Type B pancreatic cell (in vitro differentiated cells): ENCODE measurements around the gene GREM1. TPM values are rescaled to one million over a fixed set of nuclear protein-coding genes. Genes with fewer than 3 reads are reported as not detected.

Experiments used
- DNase-seq: peaks from one replicate; pipeline ENCODE4 v3.0.0; 2021; ENCODE audit warnings: mixed read lengths; ENCODE audit not compliant: unreplicated experiment; ENCODE audit errors: extremely low spot score
- H3K27ac Mint-ChIP-seq: 2 replicates; pipeline ENCODE4 v1.8.0; 2021; ENCODE audit warnings: mild to moderate bottlenecking, mixed read lengths
- H3K27me3 Mint-ChIP-seq: 2 replicates; pipeline ENCODE4 v1.8.0; 2021; ENCODE audit warnings: mixed read lengths
- H3K36me3 Mint-ChIP-seq: 2 replicates; pipeline ENCODE4 v1.8.0; 2021; ENCODE audit warnings: mixed read lengths
- H3K4me1 Mint-ChIP-seq: one replicate; pipeline ENCODE4 v1.8.0; 2021; ENCODE audit warnings: mixed read lengths; ENCODE audit not compliant: unreplicated experiment
- H3K4me3 Mint-ChIP-seq: 2 replicates; pipeline ENCODE4 v1.8.0; 2021; ENCODE audit warnings: mild to moderate bottlenecking, mixed read lengths
- H3K9me3 Mint-ChIP-seq: 2 replicates; pipeline ENCODE4 v1.8.0; 2021; ENCODE audit warnings: mixed read lengths
- CTCF ChIP-seq: fragments of 200-600 bp; sonication (generic); conservative IDR thresholded peaks from 2 replicates; pipeline ENCODE4 v1.5.0; 2021; ENCODE audit warnings: antibody characterized with exemption, mild to moderate bottlenecking
- long read RNA-seq: library from polyadenylated mRNA; unstranded; transcript quantifications from one replicate; pipeline ENCODE4 v2.0.0, GENCODE V29; 2020
- total RNA-seq: library from RNA; stranded (reverse); gene quantifications from 2 replicates; pipeline ENCODE4 v1.2.1, GENCODE V29; 2021; ENCODE audit warnings: low replicate concordance

Gene GREM1
- 2.5 and 56.6 TPM in 2 replicates for total RNA-seq
- long read RNA-seq = 0 reads

- H3K36me3 Mint-ChIP-seq = peaks cover 4% of the 10 kb centered on the region
- H3K27me3 Mint-ChIP-seq = peaks cover 94% of the 10 kb centered on the region
- H3K4me3 Mint-ChIP-seq = peak within 1 kb of the TSS; percentile 85
- no peak within 1 kb of the TSS for H3K27ac Mint-ChIP-seq
- H3K9me3 Mint-ChIP-seq = no peaks in the 10 kb centered on the region
- DNase-seq = peak; percentile 78
- H3K4me1 Mint-ChIP-seq = peaks cover 18% of the 10 kb centered on the region
- TF ChIP-seq CTCF = no peak
Measured at GRCh38 chr15:32717426-32718226, at the start of gene GREM1. Gene GREM1 (plus strand): TSS chr15:32718004. CDS start chr15:32730691, 12,687 bp downstream.

DNA sequence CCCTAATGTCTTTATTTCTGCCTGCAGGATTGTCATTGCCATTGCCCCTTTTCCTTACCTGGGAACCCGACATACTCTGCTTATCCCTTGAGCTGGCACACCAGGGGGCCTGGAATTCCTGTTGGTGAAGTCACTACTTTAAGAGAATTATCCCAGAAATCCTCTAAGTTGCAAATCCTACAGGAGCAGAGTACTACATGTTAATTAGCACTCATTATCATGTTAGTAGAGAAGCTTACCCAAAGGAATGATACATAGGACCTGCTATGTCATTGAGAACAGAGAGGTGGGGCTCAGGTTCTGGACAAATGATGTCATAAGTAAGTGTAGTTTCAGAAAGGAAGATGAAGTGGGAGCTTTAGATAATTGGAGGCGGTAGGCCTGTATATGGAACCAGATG, 48.9 kb upstream of the GREM1 start:
- Mint-ChIP-seq H3K27ac (no peak overlapping the region), H3K36me3 (no peaks in the 10 kb centered on the region), H3K27me3 (no peaks in the 10 kb centered on the region), H3K4me3 (peak overlapping the region; percentile 13), H3K9me3 (no peaks in the 10 kb centered on the region), H3K4me1 (peaks cover 26% of the 10 kb centered on the region)
- DNase-seq = no peak
- TF ChIP-seq CTCF = no peak

GRCh38 chr15:32669896-32670611, 47.8 kb upstream of the GREM1 start:
- no peak for TF ChIP-seq CTCF
- no peaks in the 10 kb centered on the region for H3K9me3 Mint-ChIP-seq
- peak overlapping the region; percentile 13 for H3K27ac Mint-ChIP-seq
- H3K36me3 Mint-ChIP-seq = no peaks in the 10 kb centered on the region
- H3K4me3 Mint-ChIP-seq = peak overlapping the region; percentile 23
- no peaks in the 10 kb centered on the region for H3K27me3 Mint-ChIP-seq
- DNase-seq = no peak
- H3K4me1 Mint-ChIP-seq = peaks cover 26% of the 10 kb centered on the region

- Mint-ChIP-seq H3K36me3 (no peaks in the 10 kb centered on the region), H3K27me3 (no peaks in the 10 kb centered on the region), H3K27ac (no peak overlapping the region), H3K4me1 (peaks cover 26% of the 10 kb centered on the region), H3K4me3 (no peak overlapping the region), H3K9me3 (no peaks in the 10 kb centered on the region)
- TF ChIP-seq CTCF = no peak
- DNase-seq = no peak
Measured at GRCh38 chr15:32670623-32671022, 47.2 kb upstream of the GREM1 start.

GRCh38 chr15:32671339-32672325, 46.2 kb upstream of the GREM1 start:
- no peak for TF ChIP-seq CTCF
- Mint-ChIP-seq H3K27ac (no peak overlapping the region), H3K4me1 (peaks cover 26% of the 10 kb centered on the region), H3K4me3 (no peak overlapping the region), H3K36me3 (no peaks in the 10 kb centered on the region), H3K27me3 (no peaks in the 10 kb centered on the region), H3K9me3 (no peaks in the 10 kb centered on the region)
- DNase-seq = no peak
